Activated gamma-delta T cell treated with Interleukin-2 at 50 U/mL for 16 hours (primary cell): ENCODE results near the gene S1PR1.
A peak's percentile ranks its signal among the peaks of the same experiment; 100 is the strongest.
"Not testable (repeated sequence)": the region's sequence is repeated elsewhere in the genome, so short reads cannot be mapped to it uniquely, and the experiment has no call there.

Experiments
- DNase-seq: peaks from one replicate; pipeline ENCODE4 v3.0.0-alpha.2; 2020

S1PR1 gene

GRCh38 chr1:101220906-101221305, 15.9 kb upstream of the S1PR1 start:
- DNase-seq: no peak

DNA sequence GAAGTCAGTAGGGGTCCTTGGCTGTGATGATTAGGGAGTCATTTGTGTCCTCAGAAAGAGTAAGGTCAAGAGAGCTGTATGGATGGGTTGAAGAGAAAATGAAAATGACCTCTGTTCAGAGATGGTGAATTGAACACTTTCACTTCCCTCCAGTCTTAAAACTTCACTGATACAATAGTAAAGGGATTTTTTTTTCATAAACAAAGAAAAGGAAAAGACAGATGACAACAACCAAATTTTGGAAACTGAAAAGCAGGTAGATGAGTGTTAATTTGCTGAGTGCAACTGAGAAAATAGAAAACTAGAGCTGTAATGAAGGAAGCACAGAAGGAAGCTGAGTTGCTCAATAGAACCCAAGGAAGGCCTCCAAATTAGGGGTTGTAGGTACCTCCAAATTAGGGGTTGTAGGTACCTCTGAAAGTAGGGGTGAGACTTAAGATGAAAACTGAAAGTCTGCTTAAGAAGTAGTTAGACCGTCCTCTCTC, 14.8 kb upstream of the S1PR1 start:
- DNase-seq: no peak

- DNase-seq: no peak
Observed at GRCh38 chr1:101227837-101228236, 9.0 kb upstream of the S1PR1 start.

DNA sequence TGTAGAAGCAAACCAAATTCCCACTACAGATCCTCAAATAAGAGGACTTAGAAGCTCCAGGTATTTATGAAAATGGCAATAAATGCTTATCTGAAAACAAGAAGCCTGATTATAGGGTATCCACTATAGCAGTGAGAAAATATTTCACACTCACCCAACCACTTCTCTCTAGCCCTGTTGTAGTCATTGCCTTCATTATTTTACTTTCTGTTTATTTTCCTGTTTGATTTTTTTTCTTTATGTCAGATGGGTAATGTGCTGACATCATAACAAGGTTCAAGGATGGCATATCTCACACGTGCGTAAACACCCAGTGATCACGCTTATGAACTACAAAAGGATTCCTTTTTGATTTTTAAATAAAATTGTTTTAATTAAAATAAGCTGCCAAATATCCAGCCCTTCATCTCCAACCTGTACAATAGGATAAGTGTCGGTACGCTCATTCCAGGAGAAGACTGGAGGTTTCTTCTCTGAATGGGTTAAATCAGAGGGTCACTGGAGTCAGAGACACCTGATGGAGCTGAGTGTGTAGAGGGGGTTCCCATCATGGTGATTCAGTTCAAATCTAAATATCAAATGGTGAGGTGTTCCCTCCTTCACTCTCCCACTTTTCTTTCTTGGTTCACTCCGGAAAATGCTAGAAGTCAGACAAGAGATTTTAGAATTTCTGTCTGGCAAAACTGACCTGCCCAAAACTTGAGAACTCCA, 8.2 kb upstream of the S1PR1 start:
- no peak for DNase-seq

GRCh38 chr1:101232182-101232581, 4.6 kb upstream of the S1PR1 start:
- not testable (repeated sequence) for DNase-seq

DNA sequence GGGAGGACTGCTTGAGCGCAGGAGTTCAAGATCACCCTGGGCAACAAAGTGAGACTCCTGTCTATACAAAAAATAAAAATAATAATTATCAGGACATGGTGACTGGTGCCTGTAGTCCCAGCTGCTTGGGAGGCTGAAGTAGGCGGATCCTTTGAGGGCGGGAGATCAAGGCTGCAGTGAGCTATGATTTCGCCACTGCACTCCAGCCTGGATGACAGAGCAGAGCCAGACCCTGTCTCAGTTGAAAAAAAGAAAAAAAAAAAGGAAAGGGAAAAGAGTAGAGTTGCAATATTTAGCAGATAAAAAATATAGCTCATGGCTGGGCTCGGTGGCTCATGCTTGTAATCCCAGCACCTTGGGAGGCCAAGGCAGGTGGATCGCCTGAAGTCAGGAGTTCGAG, 3.3 kb upstream of the S1PR1 start:
- no peak for DNase-seq

DNA sequence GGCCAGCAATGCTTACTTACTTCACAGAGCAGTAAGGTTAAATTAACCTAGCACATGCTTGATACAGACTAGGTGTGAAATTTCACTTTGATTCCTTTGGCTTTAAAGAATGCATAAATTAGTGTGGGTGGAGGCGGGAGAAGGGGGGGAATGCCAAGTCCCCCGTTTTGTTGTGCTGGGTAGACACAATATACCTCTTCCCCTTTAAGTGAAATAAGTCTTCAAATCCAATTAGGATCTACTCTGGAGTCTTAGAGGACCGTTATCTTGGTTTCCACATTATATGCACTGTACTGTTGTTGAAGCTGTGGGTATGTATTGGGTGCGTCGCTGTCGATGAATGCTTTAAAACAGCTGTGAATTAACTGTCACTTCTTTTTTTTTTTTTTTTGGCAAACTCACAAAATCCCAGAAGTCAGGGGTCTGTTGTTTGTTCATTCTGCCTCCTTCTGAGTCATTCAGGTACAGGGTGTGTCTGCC, 1.6 kb upstream of the S1PR1 start:
- DNase-seq: no peak

- peak; percentile 64 for DNase-seq
Observed at GRCh38 chr1:101235696-101236515, 913 bp upstream of the S1PR1 start.

DNA sequence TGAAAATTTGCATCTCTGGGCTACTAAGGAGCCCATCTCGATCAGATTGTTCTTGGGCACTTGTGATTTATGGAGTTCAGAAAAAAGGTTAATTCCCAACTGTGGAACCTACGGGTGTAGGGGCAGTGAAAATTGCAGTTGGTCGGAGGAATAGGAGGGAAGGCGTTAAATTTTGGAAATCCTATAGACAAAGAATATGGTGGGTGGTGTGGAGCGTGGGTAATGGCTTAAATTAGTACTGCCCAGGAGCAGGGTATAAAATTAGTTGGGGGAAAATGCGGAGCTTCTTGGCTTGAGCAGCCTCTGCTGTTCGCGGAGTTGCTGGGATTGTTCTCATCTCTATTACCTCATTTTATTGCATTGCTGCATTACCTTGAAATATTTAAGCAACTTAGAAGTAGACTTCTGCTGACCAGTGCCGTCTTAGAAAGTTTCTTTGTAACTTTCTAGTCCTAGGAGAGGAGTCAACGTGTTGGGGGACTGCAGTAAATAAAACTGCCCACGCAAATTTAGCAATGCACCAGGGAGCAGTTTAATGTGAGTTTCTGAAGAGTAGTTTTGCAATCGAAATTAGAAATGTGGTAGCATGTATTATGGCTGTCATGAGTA, 514 bp downstream of the S1PR1 start:
- peak; percentile 7 for DNase-seq

GRCh38 chr1:101238031-101238628, 1.3 kb downstream of the S1PR1 start:
- peak; percentile 59 for DNase-seq

DNA sequence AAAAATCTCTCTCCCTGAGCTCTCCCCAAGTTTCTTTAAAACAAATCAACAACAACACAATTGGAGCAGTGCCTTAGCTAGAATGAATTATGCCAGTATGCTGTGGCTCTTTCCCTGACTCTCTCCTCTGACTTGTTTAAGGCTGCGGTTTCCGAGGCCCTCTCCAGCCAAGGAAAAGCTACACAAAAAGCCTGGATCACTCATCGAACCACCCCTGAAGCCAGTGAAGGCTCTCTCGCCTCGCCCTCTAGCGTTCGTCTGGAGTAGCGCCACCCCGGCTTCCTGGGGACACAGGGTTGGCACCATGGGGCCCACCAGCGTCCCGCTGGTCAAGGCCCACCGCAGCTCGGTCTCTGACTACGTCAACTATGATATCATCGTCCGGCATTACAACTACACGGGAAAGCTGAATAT, 1.9 kb downstream of the S1PR1 start:
- peak; percentile 84 for DNase-seq

GRCh38 chr1:101239095-101240040, 2.5 kb downstream of the S1PR1 start:
- DNase-seq: peak; percentile 59

GRCh38 chr1:101240041-101240430, 3.2 kb downstream of the S1PR1 start:
- DNase-seq: peak; percentile 8

DNA sequence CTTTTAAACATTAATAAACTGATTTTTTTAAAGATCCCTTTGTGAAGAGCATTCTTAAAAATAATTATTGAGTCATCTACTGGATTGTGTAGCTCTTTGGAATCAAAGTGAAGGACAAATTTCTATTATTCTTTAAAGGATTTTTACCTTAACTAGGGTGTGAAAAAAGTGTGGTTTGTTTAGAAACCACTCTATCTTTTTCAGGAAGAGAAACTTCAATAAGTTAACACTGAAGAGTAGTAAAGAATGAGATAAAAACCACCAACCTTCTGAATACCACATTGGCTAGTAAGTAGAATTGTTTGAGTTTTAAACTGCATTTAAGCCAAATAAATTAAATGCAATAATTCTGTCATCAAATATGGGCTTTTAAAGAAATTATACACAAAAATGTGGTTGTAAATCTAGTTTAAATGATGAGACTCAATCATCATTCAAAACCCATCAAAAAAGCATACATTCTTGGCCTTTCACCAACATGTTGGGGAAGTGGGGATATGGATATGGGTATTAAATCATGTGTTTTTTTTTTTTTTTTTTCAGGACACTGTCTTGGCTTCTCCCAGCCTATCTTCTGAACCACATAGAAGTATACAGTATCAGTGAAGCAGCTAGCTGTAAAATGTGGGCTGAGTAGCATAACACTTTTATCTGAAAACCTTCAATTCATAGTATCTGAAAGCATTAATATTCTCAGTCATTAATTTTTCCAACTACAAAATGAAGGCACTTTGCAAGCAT, 4.8 kb downstream of the S1PR1 start:
- no peak for DNase-seq

DNA sequence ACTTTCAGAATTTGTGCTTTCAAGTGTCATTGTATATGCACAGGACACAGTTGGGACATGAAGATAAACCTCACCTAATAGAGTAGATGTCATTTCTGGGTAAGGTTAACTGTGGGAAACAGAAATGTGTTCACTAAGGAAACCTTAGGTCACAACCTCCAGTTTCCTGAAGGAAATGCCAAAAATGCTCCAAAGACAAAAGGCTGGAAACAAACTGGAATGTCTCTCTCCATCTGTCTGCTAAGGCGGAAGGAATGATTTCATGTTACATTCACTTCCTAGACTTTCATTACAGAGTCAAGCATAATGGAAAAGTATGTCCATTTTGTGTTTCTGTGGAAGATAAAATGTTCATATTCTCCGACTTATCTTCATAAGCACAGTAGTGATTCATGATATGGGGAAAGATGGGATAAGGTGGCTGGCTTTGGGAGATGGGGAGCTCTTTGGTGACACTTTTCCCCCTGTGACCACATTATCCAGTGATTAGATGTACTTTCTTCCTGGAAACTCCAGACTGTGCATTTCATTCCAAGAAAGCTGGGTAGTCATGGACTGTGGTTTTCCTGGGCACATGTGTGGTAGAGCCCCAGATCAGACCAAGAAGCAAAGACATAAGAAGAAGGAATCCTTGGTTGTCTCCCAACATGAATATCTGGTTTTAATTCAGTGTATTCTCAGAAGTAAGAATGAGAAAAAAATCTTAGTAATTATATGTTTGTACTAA, 5.7 kb downstream of the S1PR1 start:
- no peak for DNase-seq

- no peak for DNase-seq
Observed at GRCh38 chr1:101243751-101244150, 6.9 kb downstream of the S1PR1 start.

DNA sequence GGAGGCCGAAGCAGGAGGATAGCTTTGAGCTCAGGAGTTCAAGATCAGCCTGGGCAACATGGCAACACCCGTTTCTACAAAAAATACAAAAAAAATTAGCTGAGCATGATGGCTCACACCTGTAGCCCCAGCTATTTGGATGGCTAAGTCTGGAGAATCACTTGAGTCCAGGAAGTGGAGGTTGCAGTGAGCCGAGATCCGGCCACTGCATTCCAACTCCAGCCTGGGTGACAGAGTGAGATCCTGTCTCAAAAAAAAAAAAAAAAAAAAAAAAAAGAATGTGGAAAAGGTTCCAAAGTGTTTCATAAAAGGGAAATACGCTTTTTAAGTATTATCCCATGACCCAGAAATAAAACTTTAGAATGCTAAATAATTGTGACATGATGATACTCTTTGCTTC, 8.0 kb downstream of the S1PR1 start:
- DNase-seq: no peak

DNA sequence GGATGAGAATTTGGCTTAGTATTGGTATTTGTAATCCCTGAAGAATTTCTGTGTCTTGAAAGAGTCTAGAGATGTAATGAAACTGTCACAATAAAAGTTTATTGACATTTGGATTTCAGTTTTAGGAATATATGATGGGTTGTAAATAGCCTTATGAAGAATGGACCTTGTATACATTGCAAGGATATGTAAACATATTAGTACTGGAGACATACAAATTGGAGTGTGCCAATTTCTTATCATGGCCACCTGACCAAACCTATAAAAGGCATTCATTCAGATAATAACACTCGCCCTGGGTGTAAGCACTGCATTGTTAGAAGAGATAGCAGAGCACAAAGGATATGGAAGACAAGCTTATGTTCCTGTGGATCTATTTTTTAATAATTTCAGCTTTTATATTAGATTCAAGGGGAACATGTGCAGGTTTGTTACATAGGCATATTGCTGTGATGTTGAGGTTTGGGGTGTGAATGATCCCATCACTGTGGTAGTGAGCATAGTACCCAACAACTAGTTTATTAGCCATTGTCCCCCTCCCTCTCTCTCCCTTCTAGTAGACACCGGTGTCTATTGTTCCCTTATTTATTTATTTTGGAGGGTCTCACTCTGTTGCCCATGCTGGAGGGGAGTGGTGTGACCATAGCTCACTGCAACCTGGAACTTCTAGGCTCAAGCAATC, 8.6 kb downstream of the S1PR1 start:
- DNase-seq: no peak

DNA sequence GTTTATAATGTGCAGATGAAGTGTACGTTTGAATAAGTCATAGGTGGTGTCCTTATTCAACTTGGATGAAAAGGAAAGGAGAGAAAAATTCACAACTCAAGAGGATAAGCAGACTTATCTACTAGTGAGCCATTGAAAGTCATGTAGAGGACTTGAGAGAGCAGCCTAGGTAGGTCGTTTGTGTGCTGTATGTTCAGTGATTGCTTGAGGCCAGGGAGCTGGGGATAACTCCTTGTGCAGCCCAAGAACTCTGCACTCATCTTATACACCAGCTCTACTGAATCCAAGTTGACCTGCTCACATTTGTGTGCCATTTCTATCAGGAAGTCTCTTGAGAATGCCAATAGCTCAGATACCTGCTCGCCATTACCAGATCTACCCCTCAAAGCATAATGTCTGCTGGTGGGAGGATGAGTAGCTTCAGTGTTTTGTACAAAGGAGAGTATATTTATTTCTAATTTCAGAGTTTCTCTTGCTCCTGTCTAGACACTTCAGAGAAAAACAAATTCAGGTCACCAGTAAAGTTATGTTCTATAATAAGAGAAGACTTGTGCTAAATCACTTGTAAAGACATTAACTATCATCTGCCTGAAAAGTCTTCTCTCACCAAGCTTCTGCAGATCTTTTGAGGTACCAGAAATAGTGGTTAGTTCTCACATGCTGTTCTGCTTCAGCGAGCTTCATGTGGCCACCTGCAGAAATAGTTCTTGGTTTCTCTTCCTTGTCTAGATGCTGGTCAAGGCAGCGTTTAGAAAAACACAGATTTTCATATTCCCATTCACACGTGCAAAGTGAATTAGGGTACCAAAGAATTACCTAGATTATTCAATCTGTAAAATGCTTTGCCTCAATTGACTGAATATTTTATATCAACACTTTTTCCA, 10.8 kb downstream of the S1PR1 start:
- DNase-seq: no peak
